Measurements from ENCODE around the gene KDM6B.

DNA sequence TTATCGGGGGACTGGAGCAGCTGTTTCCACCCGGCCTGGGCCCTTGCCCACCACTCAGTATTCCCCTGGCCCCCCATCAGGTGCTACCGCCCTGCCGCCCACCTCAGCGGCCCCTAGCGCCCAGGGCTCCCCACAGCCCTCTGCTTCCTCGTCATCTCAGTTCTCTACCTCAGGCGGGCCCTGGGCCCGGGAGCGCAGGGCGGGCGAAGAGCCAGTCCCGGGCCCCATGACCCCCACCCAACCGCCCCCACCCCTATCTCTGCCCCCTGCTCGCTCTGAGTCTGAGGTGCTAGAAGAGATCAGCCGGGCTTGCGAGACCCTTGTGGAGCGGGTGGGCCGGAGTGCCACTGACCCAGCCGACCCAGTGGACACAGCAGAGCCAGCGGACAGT is 14.7 kb downstream of the KDM6B start:
- TF ChIP-seq POLR2A (IDR thresholded peaks at IDR 0.05) (no peak), CTCF (IDR thresholded peaks at IDR 0.05) (no peak)
